Astrocyte of the cerebellum (primary cell): ENCODE measurements around the gene HYKK.

ENCODE experiments used
- DNase-seq: peaks from one replicate; pipeline ENCODE4 v3.0.0-alpha.2; 2011; ENCODE audit warnings: low read depth
- H3K4me3 ChIP-seq: 2 replicates; pipeline ENCODE4 v1.5.1; 2011; ENCODE audit warnings: mild to moderate bottlenecking, low read depth, low read length, moderate library complexity
- CTCF ChIP-seq: IDR thresholded peaks from 2 replicates; pipeline ENCODE4 v1.5.1; 2012; ENCODE audit warnings: low read length, low read depth, moderate library complexity, mild to moderate bottlenecking; ENCODE audit errors: missing control alignments
- in situ Hi-C: cut with HindIII; loops from 2 replicates; pipeline ENCODE4 v1.10.0; 2017; ENCODE audit warnings: low sequenced_read_pairs

Gene HYKK

GRCh38 chr15:78479650-78480049 lies 27.7 kb upstream of the HYKK start:
- in situ Hi-C loops = no loop called here

DNA sequence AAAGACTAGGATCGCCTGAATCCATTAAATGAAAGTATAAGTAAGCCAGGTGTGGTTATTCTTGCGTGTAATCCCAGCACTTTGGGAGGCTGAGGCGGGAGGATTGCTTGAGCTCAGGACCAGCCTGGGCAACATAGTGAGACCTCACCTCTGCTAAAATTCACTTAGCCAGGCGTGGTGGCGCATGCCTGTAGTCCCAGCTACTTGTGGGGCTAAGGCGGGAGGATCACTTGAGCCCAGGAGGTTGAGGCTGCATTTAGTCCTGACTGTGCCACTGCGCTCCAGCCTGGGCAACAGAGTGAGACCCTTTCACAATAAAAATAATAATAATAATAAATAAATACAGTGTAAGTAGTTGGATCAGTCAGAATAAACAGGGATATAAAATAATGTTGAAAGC lies 25.5 kb upstream of the HYKK start:
- in situ Hi-C loops = no loop called here
- H3K4me3 ChIP-seq = no peak overlapping the region
- no peak for TF ChIP-seq CTCF
- DNase-seq = no peak

More at GRCh38 chr15:78479650-78480049, 27.7 kb upstream of the HYKK start:
- no peak for TF ChIP-seq CTCF
- no peak overlapping the region for H3K4me3 ChIP-seq
- no peak for DNase-seq

DNA sequence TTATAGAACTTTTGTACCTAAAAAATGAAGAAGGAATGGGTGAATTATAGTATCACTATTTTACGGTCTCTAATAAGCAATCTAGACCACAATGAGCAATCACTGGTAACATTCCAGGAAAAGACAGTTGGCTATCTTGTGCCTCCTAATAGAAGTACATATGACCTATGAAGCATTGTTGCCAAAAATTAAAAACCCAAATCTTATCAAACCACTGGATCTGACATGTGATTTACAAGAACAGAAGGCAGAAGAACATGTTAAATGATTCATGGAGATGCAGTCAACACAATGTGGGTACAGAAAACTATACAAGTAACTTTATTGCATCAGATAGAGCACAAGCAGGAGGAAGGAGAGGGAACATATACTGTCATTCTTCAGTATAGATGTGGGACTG lies 14.5 kb upstream of the HYKK start:
- in situ Hi-C loops = no loop called here
- TF ChIP-seq CTCF = no peak
- no peak overlapping the region for H3K4me3 ChIP-seq

DNA sequence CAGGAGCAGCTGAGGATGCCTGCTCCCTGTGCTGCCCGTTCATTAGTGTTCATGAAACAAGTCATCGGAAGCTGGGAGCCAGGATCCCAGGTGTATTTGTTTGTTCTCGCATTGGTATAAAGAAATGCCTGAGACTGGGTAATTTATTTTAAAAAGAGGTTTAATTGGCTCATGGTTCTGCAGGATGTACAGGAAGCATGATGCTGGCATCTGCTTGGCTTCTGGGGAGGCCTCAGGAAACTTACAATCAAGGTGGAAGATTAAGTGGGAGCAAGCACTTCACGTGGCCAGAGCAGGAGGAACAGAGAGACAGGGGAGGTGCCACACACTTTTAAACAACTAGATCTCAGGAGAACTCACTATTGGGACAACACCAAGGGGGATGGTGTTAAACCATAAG lies 5.5 kb upstream of the HYKK start:
- in situ Hi-C loops = no loop called here
- no peak for TF ChIP-seq CTCF
- no peak overlapping the region for H3K4me3 ChIP-seq
- DNase-seq = no peak

More for the DNA sequence above, 14.5 kb upstream of the HYKK start:
- DNase-seq = no peak

DNA sequence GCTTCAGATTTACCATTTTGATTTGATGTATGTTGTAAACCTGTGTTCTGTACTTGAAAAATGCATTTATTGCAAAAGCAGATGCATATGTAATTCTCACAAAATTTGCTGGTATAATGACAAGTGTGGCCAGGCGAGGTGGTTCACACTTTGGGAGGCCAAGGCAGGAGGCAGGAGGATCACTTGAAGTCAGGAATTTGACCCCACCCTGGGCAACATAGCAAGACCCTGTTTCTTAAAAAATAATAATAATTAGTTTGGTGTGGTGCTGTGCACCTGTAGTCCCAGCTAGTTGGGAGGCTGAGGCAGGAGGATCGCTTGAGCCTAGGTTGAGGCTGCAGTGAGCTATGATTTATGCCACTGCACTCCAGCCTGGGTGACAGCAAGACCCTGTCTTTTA lies 4.7 kb upstream of the HYKK start:
- H3K4me3 ChIP-seq = no peak overlapping the region
- in situ Hi-C loops = no loop called here
- TF ChIP-seq CTCF = no peak
- DNase-seq = no peak

DNA sequence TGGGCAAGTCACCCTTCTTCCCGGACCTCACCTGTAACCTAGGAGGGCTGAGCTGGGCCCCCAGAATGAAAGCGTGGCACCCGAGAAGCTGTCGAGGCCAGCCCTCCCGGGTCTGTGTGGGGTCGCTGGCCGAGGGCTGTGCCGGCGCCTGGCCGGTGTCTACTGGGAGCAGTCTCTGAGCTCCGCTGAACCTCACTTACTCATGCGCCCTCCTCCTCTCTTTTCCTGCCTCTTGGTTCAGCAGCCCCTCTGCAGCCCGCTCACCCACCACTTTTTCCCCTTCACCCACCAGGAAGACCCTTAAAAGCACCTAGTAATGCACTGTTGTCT lies 419 bp downstream of the HYKK start:
- TF ChIP-seq CTCF = no peak
- in situ Hi-C loops = no loop called here
- H3K4me3 ChIP-seq = peak overlapping the region; percentile 77
- DNase-seq = no peak

- H3K4me3 ChIP-seq = peak overlapping the region; percentile 77
- DNase-seq = no peak
These were observed 895 bp downstream of the HYKK start for GRCh38 chr15:78508272-78508671.

More at GRCh38 chr15:78508272-78508671, 895 bp downstream of the HYKK start:
- in situ Hi-C loops = no loop called here
- TF ChIP-seq CTCF = no peak
